ENCODE measurements around the gene COL7A1. TPM values are rescaled to one million over a fixed set of nuclear protein-coding genes. Genes with fewer than 3 reads are reported as not detected.

COL7A1 gene
- total and polyA plus RNA-seq, 2 of the 8 experiments (the other 6 are each of a cell fraction or from before 2014, with no cell fraction given), result 10.7 to 13.9 TPM

- TF ChIP-seq NANOG (IDR thresholded peaks at IDR 0.05; ENCODE audit: insufficient read depth, low read depth, low read length, poor library complexity, severe bottlenecking) (no peak), HDAC6 (IDR thresholded peaks at IDR 0.05; ENCODE audit: low read depth, low read length) (no peak), HDAC2 (IDR thresholded peaks at IDR 0.05; ENCODE audit: borderline replicate concordance in 1 of 2, low read depth in 2 of 2, low read length in 2 of 2) (no peak), TCF12 (IDR thresholded peaks at IDR 0.05; ENCODE audit: low read depth, low read length) (no peak)
Measured at GRCh38 chr3:48614044-48614443, 18.9 kb upstream of the COL7A1 start (continued).

Measured in H1 (cell line).